Activated T-cell treated with anti-CD3 and anti-CD28 coated beads, Interleukin-2, amount 50 U/mL, for 72 hours (primary cell): ENCODE results near the gene THOC6. TPM values are rescaled to one million over a fixed set of nuclear protein-coding genes. Genes with fewer than 3 reads are reported as not detected.
A peak's percentile ranks its signal among the peaks of the same experiment; 100 is the strongest.

Experiments used
- ATAC-seq, 2 donors: fragments of 150-1000 bp; cut with Tn5 transposase; replicated peaks in 1 of 2; 2 replicates each; pipeline ENCODE4 v1.10.0; 2021; ENCODE audit warnings: moderate library complexity in 2 of 2, mild to moderate bottlenecking in 1 of 2
- DNase-seq, 2 donors: peaks; one replicate each; pipeline ENCODE4 v3.0.0; 2021 to 2022; ENCODE audit warnings: mixed read lengths in 1 of 2
- H3K27ac Mint-ChIP-seq: one replicate; pipeline ENCODE4 v1.8.0; 2022; ENCODE audit warnings: mild to moderate bottlenecking, moderate library complexity, mixed read lengths
- H3K27me3 Mint-ChIP-seq: one replicate; pipeline ENCODE4 v1.8.0; 2022; ENCODE audit warnings: low read depth, mixed read lengths
- H3K36me3 Mint-ChIP-seq, 2 donors: one replicate each; pipeline ENCODE4 v1.8.0; 2022; ENCODE audit warnings: mixed read lengths in 2 of 2, mild to moderate bottlenecking in 1 of 2; ENCODE audit not compliant: insufficient read depth in 2 of 2
- H3K4me1 Mint-ChIP-seq: one replicate; pipeline ENCODE4 v1.8.0; 2022; ENCODE audit warnings: low read depth, mixed read lengths
- H3K4me3 Mint-ChIP-seq, 2 donors: one replicate each; pipeline ENCODE4 v1.8.0; 2022; ENCODE audit warnings: mild to moderate bottlenecking in 2 of 2, mixed read lengths in 2 of 2, moderate library complexity in 2 of 2
- H3K9me3 Mint-ChIP-seq, 2 donors: one replicate each; pipeline ENCODE4 v1.8.0; 2022; ENCODE audit warnings: mixed read lengths in 2 of 2
- total RNA-seq, 2 donors: library from RNA; stranded (reverse); gene quantifications; one replicate each; pipeline ENCODE4 v1.2.3, GENCODE V29; 2022

THOC6 gene
- total RNA-seq, 2 donors from 2014 or later, result 49.1 to 50.9 TPM

- Mint-ChIP-seq H3K36me3 (peaks cover 0 to 3% of the 10 kb centered on the region in 2 donors), H3K27ac (no peak overlapping the region), H3K4me3 (peak overlapping the region; percentile 68), H3K27me3 (no peaks in the 10 kb centered on the region), H3K4me1 (peaks cover 19% of the 10 kb centered on the region), H3K9me3 (no peaks in the 10 kb centered on the region)
- ATAC-seq (peak; percentile 58 to 68), DNase-seq (peak; percentile 72 to 85)
Measured at GRCh38 chr16:2983706-2984136, 40.1 kb upstream of the THOC6 start.

- no peaks in the 10 kb centered on the region for H3K9me3 Mint-ChIP-seq
- DNase-seq, result no peak
- H3K36me3 Mint-ChIP-seq, result no peaks in the 10 kb centered on the region
- H3K4me1 Mint-ChIP-seq, result peaks cover 19% of the 10 kb centered on the region
- H3K27me3 Mint-ChIP-seq, result no peaks in the 10 kb centered on the region
- H3K4me3 Mint-ChIP-seq, result no peak overlapping the region
- ATAC-seq, result no peak
- no peak overlapping the region for H3K27ac Mint-ChIP-seq
Measured at GRCh38 chr16:2985462-2985861, 38.4 kb upstream of the THOC6 start.

GRCh38 chr16:2985893-2986355, 37.9 kb upstream of the THOC6 start:
- Mint-ChIP-seq H3K4me1 (peaks cover 15% of the 10 kb centered on the region), H3K27me3 (no peaks in the 10 kb centered on the region), H3K36me3 (no peaks in the 10 kb centered on the region), H3K9me3 (no peaks in the 10 kb centered on the region), H3K4me3 (no peak overlapping the region), H3K27ac (no peak overlapping the region)
- DNase-seq, result no peak
- ATAC-seq, result no peak

GRCh38 chr16:2986623-2987188, 37.1 kb upstream of the THOC6 start:
- H3K4me3 Mint-ChIP-seq, result no peak overlapping the region
- H3K9me3 Mint-ChIP-seq, result no peaks in the 10 kb centered on the region
- H3K36me3 Mint-ChIP-seq, result no peaks in the 10 kb centered on the region
- ATAC-seq, result no peak
- no peaks in the 10 kb centered on the region for H3K27me3 Mint-ChIP-seq
- H3K27ac Mint-ChIP-seq, result no peak overlapping the region
- H3K4me1 Mint-ChIP-seq, result peaks cover 7% of the 10 kb centered on the region
- no peak for DNase-seq

- no peak overlapping the region for H3K27ac Mint-ChIP-seq
- ATAC-seq (no peak), DNase-seq (no peak)
- no peaks in the 10 kb centered on the region for H3K9me3 Mint-ChIP-seq
- H3K4me3 Mint-ChIP-seq, result no peak overlapping the region
- H3K36me3 Mint-ChIP-seq, result no peaks in the 10 kb centered on the region
- H3K27me3 Mint-ChIP-seq, result no peaks in the 10 kb centered on the region
- H3K4me1 Mint-ChIP-seq, result peaks cover 4% of the 10 kb centered on the region
Measured at GRCh38 chr16:2987286-2987685, 36.5 kb upstream of the THOC6 start.

GRCh38 chr16:2987833-2988232, 36.0 kb upstream of the THOC6 start:
- Mint-ChIP-seq H3K27ac (no peak overlapping the region), H3K4me1 (peaks cover 4% of the 10 kb centered on the region), H3K27me3 (no peaks in the 10 kb centered on the region), H3K36me3 (no peaks in the 10 kb centered on the region), H3K4me3 (no peak overlapping the region), H3K9me3 (no peaks in the 10 kb centered on the region)
- DNase-seq (no peak), ATAC-seq (no peak)

GRCh38 chr16:2988590-2989099, 35.2 kb upstream of the THOC6 start:
- no peak for DNase-seq
- no peaks in the 10 kb centered on the region for H3K9me3 Mint-ChIP-seq
- no peak overlapping the region for H3K27ac Mint-ChIP-seq
- H3K27me3 Mint-ChIP-seq, result no peaks in the 10 kb centered on the region
- ATAC-seq, result no peak
- H3K4me1 Mint-ChIP-seq, result peaks cover 4% of the 10 kb centered on the region
- no peak overlapping the region for H3K4me3 Mint-ChIP-seq
- H3K36me3 Mint-ChIP-seq, result no peaks in the 10 kb centered on the region

- no peaks in the 10 kb centered on the region for H3K36me3 Mint-ChIP-seq
- DNase-seq (no peak), ATAC-seq (no peak)
- H3K27ac Mint-ChIP-seq, result no peak overlapping the region
- H3K4me1 Mint-ChIP-seq, result no peaks in the 10 kb centered on the region
- no peaks in the 10 kb centered on the region for H3K27me3 Mint-ChIP-seq
- H3K4me3 Mint-ChIP-seq, result no peak overlapping the region
- H3K9me3 Mint-ChIP-seq, result no peaks in the 10 kb centered on the region
Measured at GRCh38 chr16:2990891-2991290, 32.9 kb upstream of the THOC6 start.

GRCh38 chr16:2991566-2992261, 32.1 kb upstream of the THOC6 start:
- no peaks in the 10 kb centered on the region for H3K27me3 Mint-ChIP-seq
- ATAC-seq (no peak), DNase-seq (no peak)
- H3K9me3 Mint-ChIP-seq, result no peaks in the 10 kb centered on the region
- no peak overlapping the region for H3K4me3 Mint-ChIP-seq
- H3K27ac Mint-ChIP-seq, result no peak overlapping the region
- no peaks in the 10 kb centered on the region for H3K4me1 Mint-ChIP-seq
- H3K36me3 Mint-ChIP-seq, result no peaks in the 10 kb centered on the region

- Mint-ChIP-seq H3K36me3 (no peaks in the 10 kb centered on the region), H3K9me3 (no peaks in the 10 kb centered on the region), H3K4me3 (no peak overlapping the region), H3K27ac (no peak overlapping the region), H3K4me1 (no peaks in the 10 kb centered on the region), H3K27me3 (no peaks in the 10 kb centered on the region)
- ATAC-seq (no peak), DNase-seq (no peak)
Measured at GRCh38 chr16:2992383-2993081, 31.3 kb upstream of the THOC6 start.

- H3K36me3 Mint-ChIP-seq, result no peaks in the 10 kb centered on the region
- DNase-seq (no peak), ATAC-seq (no peak)
- H3K4me3 Mint-ChIP-seq, result no peak overlapping the region
- no peak overlapping the region for H3K27ac Mint-ChIP-seq
- H3K4me1 Mint-ChIP-seq, result no peaks in the 10 kb centered on the region
- H3K9me3 Mint-ChIP-seq, result no peaks in the 10 kb centered on the region
- no peaks in the 10 kb centered on the region for H3K27me3 Mint-ChIP-seq
Measured at GRCh38 chr16:2996298-2996697, 27.5 kb upstream of the THOC6 start.

- no peaks in the 10 kb centered on the region for H3K4me1 Mint-ChIP-seq
- no peaks in the 10 kb centered on the region for H3K9me3 Mint-ChIP-seq
- no peak for DNase-seq
- H3K27ac Mint-ChIP-seq, result no peak overlapping the region
- no peak overlapping the region for H3K4me3 Mint-ChIP-seq
- ATAC-seq, result no peak
- no peaks in the 10 kb centered on the region for H3K36me3 Mint-ChIP-seq
- no peaks in the 10 kb centered on the region for H3K27me3 Mint-ChIP-seq
Measured at GRCh38 chr16:2999929-3000328, 23.9 kb upstream of the THOC6 start.

- ATAC-seq (no peak), DNase-seq (no peak)
- Mint-ChIP-seq H3K9me3 (no peaks in the 10 kb centered on the region), H3K4me1 (no peaks in the 10 kb centered on the region), H3K27me3 (no peaks in the 10 kb centered on the region), H3K36me3 (no peaks in the 10 kb centered on the region), H3K27ac (no peak overlapping the region), H3K4me3 (no peak overlapping the region)
Measured at GRCh38 chr16:3000540-3000939, 23.3 kb upstream of the THOC6 start.
